PC-3 (cell line): ENCODE data around the gene MACO1. TPM values are rescaled to one million over a fixed set of nuclear protein-coding genes. Genes with fewer than 3 reads are reported as not detected.
"Not testable (repeated sequence)": the region's sequence is repeated elsewhere in the genome, so short reads cannot be mapped to it uniquely, and the experiment has no call there.

ENCODE experiments used
- ATAC-seq: fragments of 200-7000 bp; cut with Tn5 transposase; 2 replicates; pipeline ENCODE4 v1.9.1; 2020; ENCODE audit warnings: mild to moderate bottlenecking, moderate library complexity
- BruUV-seq: library from RNA; stranded (reverse); fragments of 400-500 nt; replicated peaks from 2 replicates; lab custom pipeline; 2021; lab: Mats Ljungman, UMichigan
- CTCF ChIA-PET: fragments of 300-600 bp; sonication (Branson Sonifier 250); formaldehyde crosslinking; loops from one replicate; lab custom pipeline; 2022; ENCODE audit warnings: antibody characterized with exemption; lab: Charles Lee
- POLR2A ChIA-PET: fragments of 300-600 bp; sonication (Branson Sonifier 250); formaldehyde crosslinking; loops from one replicate; lab custom pipeline; 2022; ENCODE audit warnings: antibody characterized with exemption; ENCODE audit not compliant: unreplicated experiment; lab: Charles Lee
- DNase-seq: peaks from one replicate; pipeline ENCODE4 v3.0.0-alpha.2; 2015
- H2AFZ ChIP-seq: fragments of 300-600 bp; sonication (generic); 2 replicates; pipeline ENCODE4 v1.6.0; 2016; ENCODE audit warnings: antibody characterized with exemption, low read length
- H3F3A ChIP-seq: fragments of 300-600 bp; sonication (generic); one replicate; pipeline ENCODE4 v1.6.0; 2017; ENCODE audit warnings: antibody characterized with exemption, low read length, control low read depth, mild to moderate bottlenecking; ENCODE audit not compliant: unreplicated experiment
- H3K27ac ChIP-seq: fragments of 300-600 bp; sonication (generic); 2 replicates; pipeline ENCODE4 v1.5.1; 2016; ENCODE audit warnings: mild to moderate bottlenecking, low read length
- H3K27me3 ChIP-seq: fragments of 300-600 bp; sonication (generic); 2 replicates; pipeline ENCODE4 v1.6.1; 2016; ENCODE audit warnings: low read length, mixed read lengths
- H3K36me3 ChIP-seq: fragments of 300-600 bp; sonication (generic); 2 replicates; pipeline ENCODE4 v1.6.1; 2016; ENCODE audit warnings: low read depth, mixed run types, low read length, mixed read lengths
- H3K4me1 ChIP-seq: fragments of 300-600 bp; sonication (generic); 2 replicates; pipeline ENCODE4 v1.5.1; 2016; ENCODE audit warnings: low read length; ENCODE audit not compliant: insufficient read depth
- H3K4me2 ChIP-seq: fragments of 300-600 bp; sonication (generic); 2 replicates; pipeline ENCODE4 v1.6.0; 2016; ENCODE audit warnings: low read length
- H3K4me3 ChIP-seq: fragments of 300-600 bp; sonication (generic); 2 replicates; pipeline ENCODE4 v1.5.1; 2016; ENCODE audit warnings: mild to moderate bottlenecking, low read length, mixed read lengths
- H3K79me2 ChIP-seq: fragments of 300-600 bp; sonication (generic); 2 replicates; pipeline ENCODE4 v1.6.1; 2017; ENCODE audit warnings: low read length, mixed read lengths
- H3K9ac ChIP-seq: fragments of 300-600 bp; sonication (generic); 2 replicates; pipeline ENCODE4 v1.6.0; 2016; ENCODE audit warnings: mild to moderate bottlenecking, low read length
- H3K9me2 ChIP-seq: fragments of 300-600 bp; sonication (generic); replicated peaks from 2 replicates; pipeline ENCODE4 v1.6.1; 2016; ENCODE audit warnings: mixed run types, low read length, mixed read lengths
- H3K9me3 ChIP-seq: fragments of 300-600 bp; sonication (generic); 2 replicates; pipeline ENCODE4 v1.6.1; 2016; ENCODE audit warnings: low read length, mixed read lengths
- H4K20me1 ChIP-seq: fragments of 300-600 bp; sonication (generic); 2 replicates; pipeline ENCODE4 v1.6.1; 2016; ENCODE audit warnings: low read length, mixed read lengths
- EZH2 ChIP-seq: fragments of 300-600 bp; sonication (generic); IDR thresholded peaks from one replicate; pipeline ENCODE4 v1.6.1; 2017; ENCODE audit warnings: antibody characterized with exemption, mild to moderate bottlenecking, low read length; ENCODE audit not compliant: unreplicated experiment
- EZH2phosphoT487 ChIP-seq: fragments of 300-600 bp; sonication (generic); IDR thresholded peaks from 2 replicates; pipeline ENCODE4 v1.6.1; 2018; ENCODE audit warnings: mild to moderate bottlenecking, antibody characterized with exemption, low read length, borderline replicate concordance
- intact Hi-C: fragments of 100-400 bp; cut with micrococcal nuclease; formaldehyde crosslinking; loops from 2 replicates; pipeline ENCODE4 v1.9.0; 2023
- total RNA-seq: library from RNA; depleted of rRNA; stranded (reverse); fragments of >200 nt; gene quantifications from 2 replicates; pipeline ENCODE4 v1.2.3, GENCODE V29; 2014
- TF ChIP-seq, protein P1 (sequence below): fragments of 300-600 bp; sonication (generic); conservative IDR thresholded peaks from 2 replicates; pipeline ENCODE4 v1.5.1; 2017; ENCODE audit warnings: antibody characterized with exemption, low read depth, mild to moderate bottlenecking, low read length

The MACO1 gene
- total RNA-seq, 1 experiment from 2014 or later, result 14.0 TPM

DNA sequence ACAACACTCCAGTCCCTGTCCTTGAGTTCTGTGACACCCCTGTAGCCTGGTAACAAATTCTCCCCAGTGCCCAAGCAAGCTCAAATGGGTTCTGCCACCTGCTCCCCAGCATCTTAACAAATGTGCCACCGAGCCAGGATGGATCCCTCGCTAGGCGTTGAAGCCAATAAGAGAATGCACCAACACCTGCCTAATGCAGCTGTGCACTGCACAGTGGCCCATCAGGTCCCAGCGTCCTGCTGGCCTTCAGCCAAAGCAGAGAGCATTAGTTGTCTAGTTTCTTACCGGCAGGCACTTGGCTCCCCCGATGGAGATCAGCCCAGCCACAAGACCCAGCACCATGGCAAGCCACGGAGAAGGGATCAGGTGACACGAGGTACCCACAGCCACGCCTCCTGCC lies 42.0 kb upstream of the MACO1 start:
- H3K4me3 ChIP-seq, H3K79me2 ChIP-seq, POLR2A ChIA-PET, intact Hi-C loops, ATAC-seq, H3K4me2 ChIP-seq, H4K20me1 ChIP-seq, CTCF ChIA-PET, H3F3A ChIP-seq, H3K4me1 ChIP-seq, H3K36me3 ChIP-seq, H3K27me3 ChIP-seq, H3K9me2 ChIP-seq, H3K27ac ChIP-seq, H2AFZ ChIP-seq, BruUV-seq, H3K9ac ChIP-seq, DNase-seq, H3K9me3 ChIP-seq: not testable (repeated sequence)

DNA sequence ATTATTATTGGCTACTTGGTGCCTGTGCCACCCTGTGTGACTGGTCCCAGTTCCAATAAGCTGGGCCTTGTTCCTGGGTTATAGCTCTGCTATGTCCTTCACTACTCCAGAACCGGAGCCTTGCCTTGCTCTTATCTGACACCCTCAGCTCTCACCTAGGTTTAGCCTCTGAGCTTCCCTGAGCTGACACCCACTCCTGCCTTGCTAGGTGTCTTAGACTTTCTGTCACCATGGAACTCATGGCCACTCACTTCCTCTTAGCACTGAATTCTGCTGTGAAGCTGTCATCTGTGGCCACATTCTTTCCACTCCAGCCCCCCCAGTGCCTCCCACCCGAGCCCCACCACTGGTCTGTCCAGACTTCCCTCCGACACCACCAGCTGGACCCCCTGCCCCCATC lies 41.0 kb upstream of the MACO1 start:
- H3K4me1 ChIP-seq, H3K4me3 ChIP-seq, DNase-seq, H3K4me2 ChIP-seq, H3K9ac ChIP-seq, intact Hi-C loops, H3K27me3 ChIP-seq, H3K9me3 ChIP-seq, H3K79me2 ChIP-seq, POLR2A ChIA-PET, H3K9me2 ChIP-seq, H4K20me1 ChIP-seq, ATAC-seq, CTCF ChIA-PET, H3K36me3 ChIP-seq, H2AFZ ChIP-seq, BruUV-seq, H3K27ac ChIP-seq, H3F3A ChIP-seq: not testable (repeated sequence)

DNA sequence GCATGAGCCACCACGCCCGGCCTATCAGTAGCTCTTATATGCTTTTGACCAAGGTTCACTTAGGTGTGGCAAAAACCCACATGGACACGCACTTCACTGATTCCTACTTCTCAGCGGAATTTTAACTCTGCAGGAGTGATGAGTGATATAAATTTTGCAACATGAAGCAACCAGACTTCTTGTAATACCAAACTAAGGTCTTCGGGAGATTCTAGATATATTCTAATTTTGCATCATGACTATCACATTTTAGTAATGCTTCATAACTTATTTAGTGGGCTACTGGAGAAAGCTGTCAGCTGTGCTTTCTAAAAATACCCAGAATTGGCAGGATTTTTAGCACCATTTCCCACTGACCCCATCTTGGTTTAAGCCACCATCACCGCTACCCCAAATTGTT lies 37.9 kb upstream of the MACO1 start:
- CTCF ChIA-PET, result no interaction called here
- no peak for ATAC-seq

DNA sequence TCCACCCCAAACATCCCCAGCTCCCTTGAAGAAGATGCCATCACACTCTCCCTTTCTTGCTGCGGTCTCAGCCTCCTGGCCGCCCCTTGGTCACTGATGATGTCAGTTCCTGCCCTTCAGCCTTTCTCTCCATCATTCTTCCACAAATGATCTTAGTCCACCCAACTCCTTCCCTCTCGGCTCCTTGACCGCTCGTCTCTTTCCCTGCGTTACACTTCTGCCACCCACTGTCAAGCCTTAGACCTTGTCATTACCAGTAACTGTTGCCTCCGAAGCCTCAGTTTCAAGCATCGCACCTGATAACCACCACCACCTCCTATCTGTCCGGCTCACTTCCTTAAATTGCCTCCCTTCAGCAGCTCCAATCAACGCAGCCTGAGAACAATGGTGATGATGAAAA lies 33.1 kb upstream of the MACO1 start:
- CTCF ChIA-PET, POLR2A ChIA-PET, H4K20me1 ChIP-seq, BruUV-seq, H3K4me3 ChIP-seq, H3K9me3 ChIP-seq, H3F3A ChIP-seq, H3K36me3 ChIP-seq, ATAC-seq, H3K9me2 ChIP-seq, H2AFZ ChIP-seq, H3K27me3 ChIP-seq, intact Hi-C loops, H3K9ac ChIP-seq, H3K79me2 ChIP-seq, H3K27ac ChIP-seq, H3K4me1 ChIP-seq, DNase-seq, H3K4me2 ChIP-seq: not testable (repeated sequence)

More for the DNA sequence above, 37.9 kb upstream of the MACO1 start:
- Histone ChIP-seq H3K4me1 (no peaks in the 10 kb centered on the region), H3F3A (no peaks in the 10 kb centered on the region), H3K27ac (no peak overlapping the region), H3K4me3 (no peak overlapping the region), H3K9ac (no peak overlapping the region), H3K27me3 (no peaks in the 10 kb centered on the region), H4K20me1 (no peaks in the 10 kb centered on the region), H3K4me2 (no peak overlapping the region), H2AFZ (no peak overlapping the region), H3K9me3 (no peaks in the 10 kb centered on the region), H3K79me2 (no peaks in the 10 kb centered on the region), H3K9me2 (no peaks in the 10 kb centered on the region), H3K36me3 (no peaks in the 10 kb centered on the region)
- TF ChIP-seq, protein P1, sequence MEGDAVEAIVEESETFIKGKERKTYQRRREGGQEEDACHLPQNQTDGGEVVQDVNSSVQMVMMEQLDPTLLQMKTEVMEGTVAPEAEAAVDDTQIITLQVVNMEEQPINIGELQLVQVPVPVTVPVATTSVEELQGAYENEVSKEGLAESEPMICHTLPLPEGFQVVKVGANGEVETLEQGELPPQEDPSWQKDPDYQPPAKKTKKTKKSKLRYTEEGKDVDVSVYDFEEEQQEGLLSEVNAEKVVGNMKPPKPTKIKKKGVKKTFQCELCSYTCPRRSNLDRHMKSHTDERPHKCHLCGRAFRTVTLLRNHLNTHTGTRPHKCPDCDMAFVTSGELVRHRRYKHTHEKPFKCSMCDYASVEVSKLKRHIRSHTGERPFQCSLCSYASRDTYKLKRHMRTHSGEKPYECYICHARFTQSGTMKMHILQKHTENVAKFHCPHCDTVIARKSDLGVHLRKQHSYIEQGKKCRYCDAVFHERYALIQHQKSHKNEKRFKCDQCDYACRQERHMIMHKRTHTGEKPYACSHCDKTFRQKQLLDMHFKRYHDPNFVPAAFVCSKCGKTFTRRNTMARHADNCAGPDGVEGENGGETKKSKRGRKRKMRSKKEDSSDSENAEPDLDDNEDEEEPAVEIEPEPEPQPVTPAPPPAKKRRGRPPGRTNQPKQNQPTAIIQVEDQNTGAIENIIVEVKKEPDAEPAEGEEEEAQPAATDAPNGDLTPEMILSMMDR, result no peak
- TF ChIP-seq EZH2 (no peak), EZH2phosphoT487 (no peak)
- no peak for DNase-seq
- POLR2A ChIA-PET, result no interaction called here
- intact Hi-C loops, result no loop called here
- BruUV-seq, result no TSS peak

DNA sequence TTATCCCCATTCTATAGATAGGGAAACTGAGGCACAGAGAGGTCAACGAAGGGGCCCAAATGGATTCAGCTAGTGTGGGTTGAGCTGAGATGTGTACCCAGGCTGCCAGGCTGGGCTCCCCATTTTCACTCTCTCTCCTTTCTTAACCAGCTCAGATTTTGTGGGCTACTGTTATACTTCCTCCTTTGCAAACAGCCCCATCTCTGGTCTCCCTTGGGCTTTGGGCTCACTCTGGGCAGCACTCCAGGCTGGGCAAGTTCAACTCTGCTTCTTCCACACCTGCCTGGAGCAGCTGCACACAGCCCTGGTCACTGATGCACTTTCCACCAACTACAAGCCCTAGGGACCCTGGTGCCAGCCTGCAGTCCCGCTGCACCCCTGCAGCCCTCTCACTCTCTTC lies 32.6 kb upstream of the MACO1 start:
- DNase-seq, CTCF ChIA-PET, H3K9me3 ChIP-seq, H3F3A ChIP-seq, H3K36me3 ChIP-seq, H3K9me2 ChIP-seq, H3K9ac ChIP-seq, H3K4me3 ChIP-seq, H3K27ac ChIP-seq, H3K4me2 ChIP-seq, ATAC-seq, H4K20me1 ChIP-seq, H3K79me2 ChIP-seq, H3K4me1 ChIP-seq, BruUV-seq, POLR2A ChIA-PET, intact Hi-C loops, H2AFZ ChIP-seq, H3K27me3 ChIP-seq: not testable (repeated sequence)

DNA sequence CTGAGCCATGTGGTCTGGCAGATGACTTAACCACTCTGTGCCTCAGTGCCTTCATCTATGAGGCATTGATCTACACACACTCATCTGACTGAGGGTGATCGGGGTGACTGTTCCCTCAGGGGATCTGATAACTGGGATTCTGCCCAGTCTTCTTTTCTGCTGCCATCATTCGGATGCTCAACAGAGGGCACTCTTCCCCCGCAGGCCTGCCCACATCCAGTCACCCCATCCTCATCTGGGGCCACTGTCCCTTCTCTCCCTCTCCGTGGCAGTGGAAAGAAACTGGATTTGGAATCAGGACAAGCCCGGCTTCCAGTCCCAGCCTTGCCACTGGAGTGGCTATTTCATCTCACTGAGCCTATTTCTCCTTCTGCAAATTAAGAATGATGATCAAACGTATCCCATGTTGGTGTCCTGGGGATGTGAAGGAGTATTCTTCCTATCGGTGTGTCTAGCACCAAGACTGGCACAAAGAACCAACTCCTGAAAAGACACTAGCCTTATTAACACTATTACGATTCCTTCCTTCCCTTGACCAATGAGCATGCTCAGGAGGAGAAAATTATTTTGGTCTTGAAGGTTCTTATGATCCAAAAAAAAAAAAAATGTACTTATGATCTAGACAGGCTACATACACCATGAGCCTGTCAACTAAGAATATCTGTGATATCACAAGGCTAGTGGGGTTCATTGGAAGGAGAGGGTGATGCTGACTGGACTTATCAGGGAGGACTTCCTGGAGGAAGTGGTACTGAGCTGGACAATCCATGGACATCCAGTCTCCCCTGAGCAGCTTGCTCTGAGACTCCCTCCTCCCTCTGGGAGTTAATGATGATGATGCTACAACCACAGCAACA lies 27.5 kb upstream of the MACO1 start:
- H3K27ac ChIP-seq, H3K27me3 ChIP-seq, H2AFZ ChIP-seq, CTCF ChIA-PET, H4K20me1 ChIP-seq, H3K4me3 ChIP-seq, H3K36me3 ChIP-seq, DNase-seq, POLR2A ChIA-PET, H3K9me2 ChIP-seq, H3K4me1 ChIP-seq, H3K9me3 ChIP-seq, H3K4me2 ChIP-seq, H3F3A ChIP-seq, BruUV-seq, H3K79me2 ChIP-seq, H3K9ac ChIP-seq: not testable (repeated sequence)
- peak; percentile 85 for ATAC-seq
- intact Hi-C loops, result loop anchor here (5.0 kb wide), 1 partner anchor 119 kb away; no protein-coding TSS in a partner anchor
